Skin of body (tissue), 3 donors: Measurements from ENCODE around the gene ZC3H12D. TPM values are rescaled to one million over a fixed set of nuclear protein-coding genes. Genes with fewer than 3 reads are reported as not detected.
A peak's percentile ranks its signal among the peaks of the same experiment; 100 is the strongest.

Source experiments
- DNase-seq: peaks from one replicate; lab custom pipeline; 2025; lab: John Stamatoyannopoulos, UW
- small RNA-seq: library from RNA; depleted of rRNA; stranded (forward); fragments of <200 nt; gene quantifications from one replicate; pipeline ENCODE3, GENCODE V24; 2014; ENCODE audit warnings: low replicate concordance
- total RNA-seq: library from RNA; depleted of rRNA; stranded (reverse); fragments of >200 nt; gene quantifications from one replicate; pipeline ENCODE4 v1.2.3, GENCODE V29; 2014

The ZC3H12D gene
- total RNA-seq, 1 donor from 2014 or later: 0.99 TPM

- DNase-seq: no peak
Measured at GRCh38 chr6:149414821-149415220, 70.0 kb downstream of the ZC3H12D start.

GRCh38 chr6:149414009-149414408 lies 70.8 kb downstream of the ZC3H12D start:
- DNase-seq: no peak

DNA sequence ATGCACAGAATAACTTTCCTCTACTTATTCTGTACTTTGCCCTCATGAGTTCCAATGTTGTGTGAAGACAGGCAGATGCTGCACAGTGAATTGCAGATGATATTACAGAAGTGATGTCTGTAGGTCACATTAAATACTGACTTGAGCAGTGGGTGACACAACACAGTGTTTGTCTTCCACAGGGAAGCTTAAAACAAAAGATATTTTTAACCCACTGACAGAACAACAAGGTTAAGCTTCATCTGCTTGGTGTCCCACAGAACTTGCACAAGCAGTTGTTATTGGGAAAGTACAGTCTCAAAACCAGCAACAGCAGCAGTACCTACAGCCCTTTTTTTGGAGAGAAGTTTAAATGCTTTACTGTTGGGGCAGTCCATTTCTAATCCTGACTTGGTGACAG lies 74.3 kb downstream of the ZC3H12D start:
- DNase-seq: no peak

DNA sequence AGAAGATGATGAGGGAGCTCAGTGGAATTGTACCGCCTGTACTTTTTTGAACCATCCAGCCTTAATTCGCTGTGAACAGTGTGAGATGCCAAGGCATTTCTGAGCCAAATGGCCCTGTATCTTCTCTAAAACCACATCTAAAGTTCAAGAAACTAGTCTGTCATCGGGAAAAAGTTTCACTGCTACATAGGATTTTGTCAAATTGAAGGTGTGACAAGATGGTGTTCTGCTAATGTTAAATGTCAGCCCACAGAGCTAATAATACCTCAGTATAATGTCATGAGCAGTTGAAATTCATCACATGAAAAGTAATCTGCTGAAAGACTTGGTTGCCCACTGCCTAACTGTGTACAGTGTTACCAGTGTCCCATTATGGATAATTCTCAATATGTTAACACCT lies 75.2 kb downstream of the ZC3H12D start:
- no peak for DNase-seq

- peak; percentile 25 for DNase-seq
Measured at GRCh38 chr6:149405823-149406765, 78.7 kb downstream of the ZC3H12D start.

- no peak for DNase-seq
Measured at GRCh38 chr6:149403534-149403933, 81.3 kb downstream of the ZC3H12D start.

DNA sequence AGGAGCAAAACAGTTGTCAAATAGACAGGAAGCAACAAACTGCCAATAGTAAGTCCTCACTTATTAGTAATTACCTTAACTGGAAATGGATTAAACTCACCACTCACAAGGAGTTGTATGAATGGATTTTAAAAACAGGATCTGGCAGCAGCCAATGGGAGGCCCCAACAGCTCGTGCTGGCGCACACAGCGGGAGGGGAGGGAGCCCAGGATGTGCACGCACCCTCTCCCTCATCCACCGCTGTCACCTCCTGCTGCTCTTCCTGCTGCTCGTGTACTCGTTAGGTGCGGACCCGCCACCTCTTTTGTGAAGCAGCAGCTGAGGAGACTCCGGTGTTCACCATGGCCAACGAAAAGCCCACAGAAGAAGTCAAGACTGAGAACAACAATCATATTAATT lies 84.8 kb downstream of the ZC3H12D start, which contains the start of gene SUMO4:
Gene SUMO4, plus strand, starts transcription at position 213 of the 400 bp plus-strand sequence. Its CDS starts 130 bp downstream, at position 343.
- DNase-seq: no peak

DNA sequence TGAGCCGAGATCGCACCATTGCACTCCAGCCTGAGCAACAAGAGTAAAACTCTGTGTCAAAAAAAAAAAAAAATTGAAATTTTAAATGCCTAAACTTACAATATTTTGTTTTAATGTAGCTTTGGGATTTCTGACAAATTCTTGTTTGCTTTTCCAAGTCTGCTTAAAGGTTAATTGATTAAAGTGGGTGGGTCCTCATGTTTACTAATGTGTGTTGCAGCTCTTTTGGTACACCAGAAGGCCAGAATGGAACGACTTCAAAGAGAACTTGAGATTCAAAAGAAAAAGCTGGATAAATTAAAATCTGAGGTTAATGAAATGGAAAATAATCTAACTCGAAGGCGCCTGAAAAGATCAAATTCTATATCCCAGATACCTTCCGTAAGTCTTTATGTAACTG lies 87.4 kb downstream of the ZC3H12D start:
- no peak for DNase-seq

Small RNA genes within 50 kb of the gene (small RNA-seq; reads per million reads assigned to genes)
- not detected for gene RNU7-3P

Other genes with a start within 250 kb of the ZC3H12D start
- gene TAB2, start 167.3 kb downstream of the ZC3H12D start, total RNA-seq: 41.1 TPM
- 6.5 TPM for gene SUMO4, start 84.8 kb downstream of the ZC3H12D start, total RNA-seq
- gene PPIL4, start 61.0 kb upstream of the ZC3H12D start, total RNA-seq: 38.0 TPM
- gene GINM1, start 81.4 kb upstream of the ZC3H12D start, total RNA-seq: 45.3 TPM
- 23.7 TPM for gene KATNA1, start 163.7 kb upstream of the ZC3H12D start, total RNA-seq
- 24.0 TPM for gene LATS1, start 233.1 kb upstream of the ZC3H12D start, total RNA-seq